GOT3 (cell line): Measurements from ENCODE around the gene CLEC4M.

Source experiments
- DNase-seq: peaks from one replicate; lab custom pipeline; 2025; ENCODE audit warnings: mixed read lengths; lab: John Stamatoyannopoulos, UW

CLEC4M gene, protein sequence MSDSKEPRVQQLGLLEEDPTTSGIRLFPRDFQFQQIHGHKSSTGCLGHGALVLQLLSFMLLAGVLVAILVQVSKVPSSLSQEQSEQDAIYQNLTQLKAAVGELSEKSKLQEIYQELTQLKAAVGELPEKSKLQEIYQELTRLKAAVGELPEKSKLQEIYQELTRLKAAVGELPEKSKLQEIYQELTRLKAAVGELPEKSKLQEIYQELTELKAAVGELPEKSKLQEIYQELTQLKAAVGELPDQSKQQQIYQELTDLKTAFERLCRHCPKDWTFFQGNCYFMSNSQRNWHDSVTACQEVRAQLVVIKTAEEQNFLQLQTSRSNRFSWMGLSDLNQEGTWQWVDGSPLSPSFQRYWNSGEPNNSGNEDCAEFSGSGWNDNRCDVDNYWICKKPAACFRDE

DNA sequence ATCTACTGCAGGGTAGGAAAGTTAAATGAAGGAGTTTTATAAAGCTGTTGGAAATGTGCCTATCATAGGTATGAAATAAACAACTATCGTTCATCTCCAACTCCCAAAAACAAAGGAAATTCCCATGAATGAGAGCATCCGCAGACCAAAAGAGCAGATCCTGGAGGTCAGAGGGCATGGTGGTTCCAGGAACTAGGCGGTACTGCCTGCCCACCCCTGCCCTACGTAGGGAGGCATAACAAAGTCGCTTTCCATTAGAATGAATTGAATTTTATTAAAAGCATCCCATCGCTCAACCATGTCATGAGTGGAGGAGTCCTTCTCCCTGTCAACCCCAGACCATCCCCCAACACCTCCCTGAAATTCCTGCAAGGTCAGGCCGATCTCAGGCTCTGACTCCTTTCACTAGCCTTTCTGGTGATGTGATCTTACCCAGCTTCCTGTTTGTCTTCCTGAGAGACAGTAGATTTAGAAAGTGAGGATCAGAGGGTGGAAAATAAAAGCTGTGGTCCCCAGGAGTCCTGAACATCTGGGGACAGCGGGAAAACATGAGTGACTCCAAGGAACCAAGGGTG, at the start of gene CLEC4M:
Gene CLEC4M (plus strand): TSS at position 525 of the 575 bp plus-strand sequence. CDS start 24 bp downstream, at position 549.
- DNase-seq = no peak

- DNase-seq = no peak
Observed at GRCh38 chr19:7715671-7716070, 47.4 kb upstream of the CLEC4M start.

DNA sequence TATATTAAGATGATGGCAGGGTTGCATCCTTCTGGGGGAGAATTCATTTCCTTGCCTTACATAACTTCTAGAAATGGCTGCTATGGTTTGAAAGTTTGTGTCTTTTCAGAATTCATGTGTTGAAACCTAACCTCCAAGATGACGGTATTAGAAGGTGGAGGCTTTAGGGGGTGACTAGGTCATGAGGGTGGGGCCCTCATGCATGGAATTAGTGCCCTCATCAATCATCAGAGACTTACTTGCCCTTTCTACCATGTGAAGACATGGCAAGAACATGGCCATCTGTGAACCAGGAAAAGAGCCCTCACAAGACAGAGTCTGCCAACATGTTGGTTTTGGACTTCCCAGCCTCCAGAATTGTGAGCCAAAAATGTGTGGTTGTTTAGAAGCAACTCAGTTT, 46.3 kb upstream of the CLEC4M start:
- no peak for DNase-seq

GRCh38 chr19:7718668-7719067, 44.4 kb upstream of the CLEC4M start:
- DNase-seq = no peak

- DNase-seq = no peak
Observed at GRCh38 chr19:7720351-7720750, 42.7 kb upstream of the CLEC4M start.

GRCh38 chr19:7722231-7722651, 40.8 kb upstream of the CLEC4M start:
- DNase-seq = no peak

DNA sequence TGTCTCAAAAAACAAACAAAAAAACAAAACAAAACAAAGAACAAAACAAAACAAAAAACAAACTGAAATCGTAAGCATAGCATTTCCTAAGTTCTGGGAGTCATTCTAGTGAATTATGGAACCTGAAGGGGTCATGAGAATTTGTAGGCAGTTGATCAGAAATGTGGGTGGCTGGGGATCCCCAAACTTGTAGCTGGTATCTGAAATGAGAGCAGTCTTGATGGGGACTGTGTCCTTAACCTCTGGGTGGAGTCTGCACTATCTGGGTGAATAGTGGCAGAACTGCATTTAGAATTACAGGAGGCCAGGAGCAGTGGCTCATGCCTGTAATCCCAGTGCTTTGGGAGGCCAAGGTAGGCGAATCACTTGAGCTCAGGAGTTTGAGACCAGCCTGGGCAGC, 37.3 kb upstream of the CLEC4M start:
- DNase-seq = no peak

GRCh38 chr19:7729211-7729610, 33.8 kb upstream of the CLEC4M start:
- DNase-seq = no peak

- DNase-seq = no peak
Observed at GRCh38 chr19:7729831-7730285, 33.2 kb upstream of the CLEC4M start.

GRCh38 chr19:7730286-7731217, 32.5 kb upstream of the CLEC4M start:
- DNase-seq = no peak

DNA sequence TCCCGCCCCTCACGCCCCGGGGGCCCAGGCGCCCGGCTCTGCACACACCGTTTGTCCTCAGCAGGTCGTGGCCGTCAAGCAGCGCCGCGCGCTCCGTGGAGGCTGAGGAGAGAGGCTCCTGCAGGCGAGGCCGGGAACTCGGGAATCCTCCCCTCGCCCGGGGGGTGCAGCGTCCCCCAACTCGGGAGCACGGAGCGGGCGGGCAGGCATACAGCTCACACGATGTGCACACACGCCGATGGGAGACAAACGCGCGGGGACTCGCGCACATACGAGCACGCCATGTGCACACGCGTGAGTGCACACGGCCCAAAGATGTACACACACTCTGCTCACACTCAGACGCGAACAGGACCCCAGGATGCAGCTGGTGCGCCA, 31.8 kb upstream of the CLEC4M start:
- no peak for DNase-seq

DNA sequence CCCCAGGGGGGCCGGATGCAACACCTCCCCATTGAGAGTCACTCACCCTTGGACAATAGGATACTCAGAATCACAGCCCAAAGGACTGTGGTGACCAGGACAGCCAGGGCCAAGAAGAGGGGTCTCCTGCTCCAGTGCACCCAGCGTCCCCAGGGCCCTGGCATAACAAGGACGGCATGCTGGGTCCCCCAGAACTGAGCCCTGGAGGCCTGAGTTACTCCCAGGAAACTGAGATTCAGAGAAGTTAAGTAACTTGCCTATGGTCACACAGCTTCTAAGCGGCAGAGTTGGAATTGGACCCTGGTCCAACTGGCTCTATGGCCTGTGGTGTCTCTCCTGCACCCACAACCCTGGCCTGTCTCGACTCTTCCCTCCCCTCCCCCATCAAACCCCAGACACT, 31.4 kb upstream of the CLEC4M start:
- no peak for DNase-seq

GRCh38 chr19:7732045-7732444, 31.0 kb upstream of the CLEC4M start, which contains the start of gene CLEC4G:
CLEC4G (minus strand) TSS chr19:7732110; CDS start chr19:7732102, 8 bp downstream.
- no peak for DNase-seq

DNA sequence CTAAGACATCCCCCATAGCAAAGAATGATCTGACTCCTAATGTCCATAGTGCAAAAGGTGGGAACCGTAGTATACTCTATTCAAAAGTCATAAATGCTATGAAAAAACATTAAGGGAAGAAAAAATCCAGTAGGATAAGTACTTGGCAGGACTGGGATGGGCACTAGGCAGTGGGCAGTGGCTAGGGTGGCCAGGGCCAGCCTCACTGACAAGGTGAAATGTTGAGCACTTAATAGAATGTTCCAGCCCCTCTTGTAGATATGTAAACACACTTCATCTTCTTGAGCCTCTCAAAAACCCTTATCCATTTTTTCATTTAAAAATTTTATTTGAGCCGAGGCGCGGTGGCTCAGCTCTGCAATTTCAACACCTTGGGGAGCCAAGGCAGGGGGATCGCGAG, 29.7 kb upstream of the CLEC4M start:
- no peak for DNase-seq

- no peak for DNase-seq
Observed at GRCh38 chr19:7734220-7735203, 28.5 kb upstream of the CLEC4M start.

GRCh38 chr19:7736148-7736547, 26.9 kb upstream of the CLEC4M start:
- no peak for DNase-seq

DNA sequence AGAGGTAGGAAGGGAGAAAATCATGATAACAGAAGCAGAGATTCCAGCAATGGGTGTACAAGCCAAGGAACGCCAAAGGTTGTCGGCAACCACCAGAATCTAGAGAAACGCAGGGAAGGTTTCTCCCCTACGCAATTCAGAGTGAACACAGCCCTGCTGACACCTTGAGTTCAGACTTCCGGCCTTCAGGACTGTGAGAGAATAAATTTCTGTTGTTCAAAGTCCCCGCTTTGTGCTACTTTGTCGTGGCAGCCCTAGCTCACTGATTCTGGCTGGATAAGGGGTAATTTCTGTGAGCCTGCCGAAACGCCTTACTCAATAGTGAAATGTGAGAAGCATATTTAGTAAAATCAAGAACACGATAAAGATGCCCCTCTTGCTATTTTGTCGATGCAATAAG, 25.8 kb upstream of the CLEC4M start:
- DNase-seq = no peak

DNA sequence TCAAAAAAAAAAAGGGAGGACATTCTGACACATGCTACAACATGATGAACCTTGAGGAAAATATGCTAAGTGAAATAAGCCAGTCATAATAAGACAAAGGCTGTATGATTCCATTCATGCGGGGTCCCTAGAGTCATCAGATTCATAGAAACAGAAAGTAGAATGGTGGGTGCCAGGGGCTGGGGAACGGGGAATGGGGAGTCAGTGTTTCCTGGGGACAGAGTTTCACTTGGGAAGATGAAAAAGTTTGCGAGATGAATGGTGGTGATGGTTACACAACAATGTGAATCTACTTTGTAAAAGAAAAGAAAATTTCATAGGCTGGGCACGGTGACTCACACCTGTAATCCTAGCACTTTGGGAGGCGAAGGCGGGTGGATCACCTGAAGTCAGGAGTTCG, 25.0 kb upstream of the CLEC4M start:
- DNase-seq = no peak

DNA sequence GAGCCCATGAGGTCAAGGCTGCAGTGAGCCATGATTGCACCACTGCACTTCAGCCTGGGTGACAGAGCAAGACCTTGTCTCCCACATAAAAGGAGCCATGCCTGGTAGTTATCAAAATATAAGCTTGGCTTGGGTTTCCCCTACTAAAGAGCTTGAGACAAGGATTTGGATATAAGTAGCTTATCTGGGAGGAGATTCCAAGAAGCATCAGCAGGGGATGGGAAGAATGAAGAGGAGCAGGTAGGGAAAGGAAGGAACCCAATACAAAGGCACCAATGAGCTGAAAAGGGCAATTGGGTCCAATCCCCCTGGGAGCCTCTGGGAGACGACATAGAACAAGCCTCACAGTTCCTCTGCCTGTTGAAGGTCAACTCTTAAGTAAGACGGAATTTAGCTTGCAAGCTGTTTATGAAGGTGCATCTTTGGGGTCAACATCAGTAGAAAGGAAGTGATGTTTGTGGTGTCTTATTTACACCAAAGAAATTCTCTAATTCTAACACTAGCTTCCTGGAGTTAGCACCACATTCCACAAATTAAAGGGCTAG, 23.8 kb upstream of the CLEC4M start:
- no peak for DNase-seq

DNA sequence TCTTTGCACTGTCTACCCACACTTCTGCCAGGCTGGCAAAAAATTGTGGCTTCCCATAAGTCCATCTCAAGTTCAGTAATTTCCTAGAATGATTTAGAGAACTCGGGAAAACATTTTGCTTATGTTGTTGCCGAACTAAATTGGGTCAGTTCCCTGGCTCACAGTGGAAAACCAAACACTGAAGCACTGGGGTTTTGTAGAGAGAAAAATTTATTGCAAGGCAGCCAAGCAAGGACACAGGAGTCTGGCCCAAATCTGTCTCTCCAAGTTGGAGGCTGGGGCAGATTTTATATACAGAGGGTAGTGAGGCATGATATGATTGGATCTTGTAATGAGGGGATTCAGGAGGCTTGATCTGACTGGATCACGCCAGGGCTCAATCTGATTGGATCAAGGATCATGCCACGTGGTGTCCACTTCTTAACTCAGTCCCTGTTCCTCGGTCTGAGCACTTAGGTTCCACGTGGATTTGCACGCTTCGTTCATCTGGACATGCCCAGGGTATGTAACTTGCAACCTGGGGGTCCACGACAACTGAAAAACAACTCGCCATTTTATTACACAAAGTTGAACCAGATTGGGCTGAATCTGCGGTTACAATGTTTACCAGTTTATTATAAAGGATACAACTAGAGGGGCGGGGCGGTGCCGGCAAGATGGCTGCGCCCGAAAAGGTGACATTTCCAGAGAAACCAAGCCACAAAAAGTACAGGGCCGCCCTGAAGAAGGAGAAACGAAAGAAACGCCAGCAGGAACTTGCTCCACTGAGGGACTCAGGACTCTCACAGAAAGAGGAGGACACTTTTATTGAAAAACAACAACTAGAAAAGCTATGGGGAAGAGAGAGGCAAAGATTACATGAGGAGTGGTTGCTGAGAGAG, 23.0 kb upstream of the CLEC4M start:
- no peak for DNase-seq
